ENCODE data around the gene SHISA3. TPM values are rescaled to one million over a fixed set of nuclear protein-coding genes. Genes with fewer than 3 reads are reported as not detected.
"Not testable (repeated sequence)": the region's sequence is repeated elsewhere in the genome, so short reads cannot be mapped to it uniquely, and the experiment has no call there.

SHISA3 gene
- 0.44 and 0.60 TPM in 2 replicates for total RNA-seq

DNA sequence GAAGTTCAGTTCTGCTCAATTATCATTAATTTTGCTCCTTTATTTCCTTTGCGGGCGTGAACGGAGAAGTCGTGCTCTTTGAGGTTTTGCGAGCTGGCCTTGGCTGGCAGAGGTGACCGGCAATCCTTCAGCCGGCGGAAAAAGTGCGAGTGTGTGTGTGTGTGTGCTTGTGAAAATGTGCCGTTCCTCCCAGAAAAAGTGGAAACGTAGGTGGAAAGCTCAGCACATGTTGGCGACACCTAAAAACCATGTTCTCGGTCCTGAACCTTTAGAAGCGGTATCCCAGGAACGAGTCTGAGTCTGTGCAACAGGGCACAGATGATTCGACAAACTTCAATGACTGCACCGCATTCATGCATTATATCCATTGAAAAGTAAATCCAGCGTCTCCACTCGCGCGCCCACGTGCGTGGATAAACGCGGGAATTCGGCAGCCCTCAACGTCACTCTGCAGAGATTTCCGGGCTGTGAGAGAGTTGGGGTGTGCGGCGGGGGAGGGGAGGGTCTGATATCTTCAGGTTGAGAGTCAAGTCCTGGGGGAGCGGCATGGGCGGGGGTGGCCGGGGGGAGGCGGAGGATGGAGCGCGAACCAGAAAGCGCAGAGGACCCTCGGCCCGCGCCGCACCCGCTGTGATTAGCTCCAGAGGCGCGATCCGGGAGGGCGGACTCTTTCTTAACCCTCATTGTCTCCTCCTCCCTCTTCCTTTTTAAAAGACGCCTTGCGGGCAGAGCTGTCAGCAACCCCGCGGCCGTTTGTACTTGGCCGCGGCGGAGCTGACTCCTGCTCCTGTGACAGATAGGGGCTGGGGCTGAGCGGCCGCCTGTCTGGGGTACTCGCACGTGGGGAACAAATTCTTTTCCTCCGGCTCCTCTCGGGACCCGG is at the start of gene SHISA3:
TSS of gene SHISA3 (plus strand) at position 737 of the 883 bp plus-strand sequence. CDS start 569 bp downstream, outside the sequence.
- DNase-seq (ENCODE audit: low read depth in 2 of 2): peak; percentile 18 to 55

DNA sequence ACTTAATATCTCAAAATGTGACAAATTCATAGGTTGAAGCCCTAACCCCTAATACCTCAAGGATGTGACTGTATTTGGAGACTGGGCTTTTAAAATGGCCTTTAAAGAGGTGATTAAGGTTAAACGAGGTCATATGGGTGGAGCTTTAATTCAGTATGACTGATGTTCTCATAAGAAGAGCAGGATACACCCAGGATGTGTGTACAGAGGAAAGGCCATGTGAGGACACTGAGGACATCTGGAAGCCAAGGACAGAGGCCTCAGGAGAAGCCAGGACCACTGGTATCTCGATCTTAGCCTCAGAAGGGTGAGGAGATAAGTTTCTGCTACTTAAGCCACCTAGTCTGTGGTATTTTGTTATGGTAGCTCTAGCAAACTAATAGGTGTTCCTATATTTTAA is 49.0 kb upstream of the SHISA3 start:
- no peak for DNase-seq (ENCODE audit: low read depth in 2 of 2)

DNA sequence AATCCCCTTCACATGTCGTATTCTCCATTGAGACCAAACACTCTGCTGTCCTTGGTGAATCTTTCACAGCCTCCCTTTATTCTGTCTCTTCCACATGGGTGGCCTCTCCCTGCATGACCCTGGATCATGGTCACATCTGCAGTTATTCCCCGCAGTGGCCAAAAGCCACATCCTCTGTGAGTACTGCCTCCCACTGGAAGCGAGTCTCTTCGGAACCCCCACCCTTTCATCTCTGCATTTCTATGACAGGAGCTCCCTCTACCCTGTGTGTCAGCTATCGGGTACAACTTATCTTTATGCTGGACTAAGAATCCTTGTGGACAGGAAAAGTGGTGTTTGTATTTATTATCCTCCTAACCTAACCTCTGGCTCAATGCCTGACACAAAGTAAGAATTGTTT is 48.6 kb upstream of the SHISA3 start:
- no peak for DNase-seq (ENCODE audit: low read depth in 2 of 2)

DNA sequence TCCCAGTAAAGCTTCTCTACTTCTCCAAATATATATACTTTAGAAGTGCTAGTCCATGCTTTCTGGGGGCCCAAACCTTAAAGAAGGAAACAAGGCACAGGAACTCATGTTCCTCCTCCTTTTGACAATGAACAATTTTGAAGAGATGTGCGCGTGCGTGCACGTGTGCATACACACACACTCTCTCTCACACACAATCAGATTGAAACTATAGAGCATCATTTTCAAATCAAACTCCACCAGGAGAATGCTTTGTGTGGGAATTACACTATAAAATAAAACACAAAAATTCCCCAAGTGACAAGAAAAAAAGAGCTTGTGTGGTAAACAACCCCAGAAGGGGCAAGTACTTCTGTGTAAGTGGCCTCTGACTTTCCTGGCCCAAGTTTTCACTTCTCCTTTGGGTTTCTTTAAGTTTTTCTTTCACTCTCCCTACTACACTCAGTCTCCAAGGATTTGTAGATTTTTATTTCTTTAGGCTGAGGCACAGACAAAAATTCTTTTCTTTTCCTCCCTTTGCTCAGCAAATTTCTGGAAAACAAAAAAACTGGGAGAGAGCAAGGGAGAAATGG is 46.6 kb upstream of the SHISA3 start:
- DNase-seq (ENCODE audit: low read depth in 2 of 2): no peak

DNA sequence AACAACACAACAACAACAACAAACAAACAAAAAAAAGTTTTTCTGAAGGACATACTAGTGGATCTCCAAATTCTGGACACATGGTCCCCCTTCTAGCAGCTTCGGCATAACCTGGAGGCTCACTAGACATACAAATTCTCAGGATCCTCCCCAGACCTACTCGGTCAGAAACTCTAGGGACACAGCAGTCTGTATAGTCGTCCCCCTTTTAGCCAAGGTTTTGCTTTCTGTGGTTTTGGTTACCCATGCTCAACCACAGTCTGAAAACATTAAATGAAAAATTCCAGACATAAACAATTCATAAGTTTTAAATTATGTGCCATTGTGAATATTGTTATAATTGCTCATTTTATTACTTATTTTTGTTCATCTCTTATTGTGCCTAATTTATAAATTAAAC is 45.2 kb upstream of the SHISA3 start:
- no peak for DNase-seq (ENCODE audit: low read depth in 2 of 2)

DNA sequence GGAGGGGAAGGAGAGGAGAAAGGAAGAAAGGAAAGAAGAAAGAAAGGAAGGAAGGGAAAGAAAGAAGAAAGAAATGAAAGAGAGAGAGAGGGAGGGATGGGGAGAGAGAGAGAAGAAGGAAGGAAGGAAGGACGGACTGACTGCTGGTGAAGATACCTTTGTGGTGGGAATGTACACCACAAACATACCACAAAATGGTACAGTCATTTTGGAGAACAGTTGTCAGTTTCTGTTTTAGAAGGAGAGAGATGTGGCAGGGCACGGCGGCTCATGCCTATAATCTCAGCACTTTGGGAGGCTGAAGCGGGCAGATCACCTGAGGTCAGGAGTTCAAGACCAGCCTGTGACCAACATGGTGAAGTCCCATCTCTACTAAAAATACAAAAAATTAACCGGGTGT is 40.0 kb upstream of the SHISA3 start:
- no peak for DNase-seq (ENCODE audit: low read depth in 2 of 2)

DNA sequence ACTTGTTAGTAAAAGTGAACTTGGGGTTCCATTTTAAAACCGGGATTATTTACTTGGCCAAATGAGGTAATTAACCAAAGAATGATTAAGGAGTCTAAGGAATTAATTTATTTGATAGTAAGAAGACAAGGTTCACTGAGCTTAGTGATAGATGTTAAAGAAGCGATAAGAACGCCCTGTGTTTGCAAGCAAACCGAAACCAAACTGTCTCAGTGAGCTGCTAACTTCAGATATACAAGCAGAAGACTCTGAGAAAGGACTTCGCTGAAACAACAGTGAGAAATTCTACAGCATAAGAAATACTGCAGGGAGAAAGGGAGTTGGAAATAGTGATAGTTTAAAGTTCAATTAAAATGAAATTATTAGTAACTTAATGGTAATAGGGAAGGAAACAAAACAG is 37.6 kb upstream of the SHISA3 start:
- peak in 1 of 2 donors; percentile 54 for DNase-seq (ENCODE audit: low read depth in 2 of 2)

DNA sequence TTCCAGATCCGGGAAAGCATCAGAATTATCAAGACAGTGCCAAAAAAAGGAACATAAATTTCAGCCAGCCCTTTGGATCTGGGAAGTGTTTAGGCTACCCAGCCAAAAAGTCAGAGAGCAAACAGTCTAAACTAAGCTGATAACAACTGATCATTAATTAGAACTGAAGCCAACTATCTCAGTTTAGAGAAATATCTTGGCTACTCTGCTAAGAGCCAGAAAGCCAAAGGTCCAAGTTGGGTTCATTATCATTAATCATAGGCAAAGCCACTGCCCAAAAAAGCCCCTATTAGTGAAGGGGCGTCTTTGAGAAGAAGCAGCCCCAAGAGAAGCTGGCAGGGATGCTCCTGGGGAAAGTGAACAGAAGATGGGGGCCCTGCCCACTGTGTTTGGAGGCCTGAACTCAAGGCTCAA is 37.0 kb upstream of the SHISA3 start:
- DNase-seq (ENCODE audit: low read depth in 2 of 2): no peak

DNA sequence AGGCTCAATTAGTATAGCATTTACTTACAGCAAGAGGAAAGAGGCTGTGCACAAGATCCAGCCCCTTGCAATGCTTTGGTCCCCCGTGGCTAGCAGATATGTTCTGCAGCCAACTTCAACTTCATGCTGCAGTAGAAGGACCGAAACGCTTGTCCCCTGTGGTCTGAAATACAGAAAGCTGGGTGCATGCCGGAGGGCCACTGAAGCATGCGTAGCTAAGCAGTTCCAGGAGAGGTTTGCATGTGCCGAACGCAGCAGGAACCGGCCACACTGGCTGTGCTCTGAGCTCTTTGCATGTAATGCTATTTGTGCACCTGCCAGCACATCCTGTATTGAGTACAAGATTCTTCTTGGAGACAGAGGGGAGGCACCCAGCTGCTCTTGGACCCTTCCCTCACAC is 35.8 kb upstream of the SHISA3 start:
- no peak for DNase-seq (ENCODE audit: low read depth in 2 of 2)

DNA sequence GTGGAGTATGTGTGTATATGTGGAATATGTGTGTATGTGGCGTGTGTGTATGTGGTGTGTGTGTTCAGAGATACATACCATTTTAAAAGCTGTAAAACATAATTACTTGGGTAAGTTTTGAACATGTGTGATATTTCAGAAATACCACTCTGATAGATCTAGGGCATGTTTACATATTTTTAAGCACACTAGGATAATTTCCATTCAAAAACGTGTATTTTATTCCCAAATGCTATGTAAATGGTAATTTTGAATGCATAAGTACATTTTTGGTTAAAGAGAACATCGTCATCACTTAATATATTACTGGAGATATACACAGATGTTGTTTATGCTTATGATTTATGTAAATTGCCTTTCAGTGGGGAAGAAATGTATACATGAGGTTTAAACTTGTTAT is 34.7 kb upstream of the SHISA3 start:
- no peak for DNase-seq (ENCODE audit: low read depth in 2 of 2)

DNA sequence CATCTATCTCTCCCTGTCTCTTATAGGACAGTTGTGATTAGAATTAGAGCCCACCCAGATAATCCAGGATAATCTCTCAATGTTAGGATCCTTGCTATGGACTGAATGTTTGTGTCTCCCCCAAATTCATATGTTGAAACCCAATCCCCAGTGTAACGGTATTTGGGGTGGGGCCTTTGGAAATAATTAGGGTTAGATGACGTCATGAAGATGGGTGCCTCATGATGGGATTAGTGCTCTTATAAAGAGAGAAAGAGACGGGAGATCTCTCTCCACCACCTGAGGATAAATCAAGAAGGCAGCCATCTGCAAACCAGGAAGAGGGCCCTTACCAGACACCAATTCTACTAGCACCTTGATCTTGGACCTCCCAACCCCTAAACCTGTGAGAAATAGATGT is 33.7 kb upstream of the SHISA3 start:
- no peak for DNase-seq (ENCODE audit: low read depth in 2 of 2)

DNA sequence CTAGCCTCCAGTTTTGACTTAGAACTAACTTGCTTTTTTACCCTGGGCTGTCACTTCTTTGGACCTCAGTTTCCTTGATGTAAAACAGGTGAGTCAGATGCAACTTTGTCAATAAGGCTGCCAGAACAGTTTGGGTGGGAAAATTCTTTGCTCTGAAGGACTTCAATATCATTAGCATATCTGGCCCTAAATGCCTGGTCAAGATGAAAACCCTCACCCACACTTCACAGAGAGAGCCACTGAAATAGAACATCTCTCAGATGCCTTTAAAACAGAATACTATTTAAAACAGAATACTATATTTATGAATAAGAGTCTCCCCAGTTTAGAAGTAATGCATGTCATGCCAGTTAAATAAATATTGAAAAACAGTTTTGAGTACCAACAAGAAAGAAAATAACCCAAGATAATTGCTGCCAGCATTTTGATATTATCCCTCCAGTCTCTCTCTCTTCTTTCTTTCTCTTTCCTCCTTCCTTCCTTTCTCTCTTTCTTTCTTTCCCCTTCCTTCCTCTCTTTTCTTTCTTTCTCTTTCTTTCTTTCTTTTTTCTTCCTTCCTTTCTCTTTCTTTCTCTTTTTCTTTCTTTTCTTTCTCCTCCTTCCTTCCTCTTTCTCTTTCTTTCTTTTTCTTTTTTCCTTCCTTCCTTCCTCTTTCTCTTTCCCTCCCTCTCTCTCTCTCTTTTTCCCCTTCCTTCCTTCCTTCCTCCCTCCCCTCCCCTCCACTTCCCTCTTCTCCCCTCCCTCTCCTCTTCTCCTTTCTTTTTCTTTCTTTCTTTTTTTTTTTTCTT is 32.8 kb upstream of the SHISA3 start:
- DNase-seq (ENCODE audit: low read depth in 2 of 2): no peak

DNA sequence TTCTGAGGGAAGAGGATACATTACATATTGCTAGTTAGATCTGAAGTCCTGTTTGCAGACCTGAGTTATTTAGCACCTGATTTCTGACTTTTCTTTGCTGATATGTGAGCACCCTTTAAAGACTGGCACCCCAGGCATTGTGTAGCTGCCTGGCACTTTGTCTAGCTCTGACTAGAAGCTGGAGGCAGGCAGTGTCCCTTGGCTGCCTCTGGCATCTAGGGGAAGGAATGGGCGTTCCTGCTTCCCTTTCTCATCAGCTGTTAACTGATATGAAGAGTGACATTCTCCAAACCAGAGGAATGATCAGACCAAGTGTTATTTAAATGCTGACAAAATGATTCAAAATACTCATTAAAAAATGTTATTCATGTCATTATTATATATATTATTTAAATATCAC is 30.3 kb upstream of the SHISA3 start:
- DNase-seq (ENCODE audit: low read depth in 2 of 2): no peak

DNA sequence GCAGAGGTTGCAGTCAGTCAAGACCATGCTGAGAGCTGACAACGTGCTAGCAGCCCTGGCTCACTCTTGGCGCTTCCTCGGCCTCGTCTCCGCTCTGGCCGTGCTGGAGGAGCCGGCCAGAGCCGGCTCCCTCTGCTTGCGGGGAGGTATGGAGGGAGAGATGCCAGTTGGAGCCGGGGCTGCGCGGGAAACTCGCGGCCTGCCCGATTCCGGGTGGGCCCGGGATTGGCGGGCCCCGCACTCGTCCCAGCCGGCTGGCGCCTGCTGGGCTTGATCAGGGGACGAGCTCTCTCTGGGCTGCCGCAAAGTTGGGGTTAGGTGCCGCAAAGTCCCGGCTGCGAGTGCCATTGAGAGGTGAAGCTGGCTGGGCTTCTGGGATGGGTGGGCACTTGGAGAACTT is 27.8 kb upstream of the SHISA3 start:
- DNase-seq (ENCODE audit: low read depth in 2 of 2): no peak

DNA sequence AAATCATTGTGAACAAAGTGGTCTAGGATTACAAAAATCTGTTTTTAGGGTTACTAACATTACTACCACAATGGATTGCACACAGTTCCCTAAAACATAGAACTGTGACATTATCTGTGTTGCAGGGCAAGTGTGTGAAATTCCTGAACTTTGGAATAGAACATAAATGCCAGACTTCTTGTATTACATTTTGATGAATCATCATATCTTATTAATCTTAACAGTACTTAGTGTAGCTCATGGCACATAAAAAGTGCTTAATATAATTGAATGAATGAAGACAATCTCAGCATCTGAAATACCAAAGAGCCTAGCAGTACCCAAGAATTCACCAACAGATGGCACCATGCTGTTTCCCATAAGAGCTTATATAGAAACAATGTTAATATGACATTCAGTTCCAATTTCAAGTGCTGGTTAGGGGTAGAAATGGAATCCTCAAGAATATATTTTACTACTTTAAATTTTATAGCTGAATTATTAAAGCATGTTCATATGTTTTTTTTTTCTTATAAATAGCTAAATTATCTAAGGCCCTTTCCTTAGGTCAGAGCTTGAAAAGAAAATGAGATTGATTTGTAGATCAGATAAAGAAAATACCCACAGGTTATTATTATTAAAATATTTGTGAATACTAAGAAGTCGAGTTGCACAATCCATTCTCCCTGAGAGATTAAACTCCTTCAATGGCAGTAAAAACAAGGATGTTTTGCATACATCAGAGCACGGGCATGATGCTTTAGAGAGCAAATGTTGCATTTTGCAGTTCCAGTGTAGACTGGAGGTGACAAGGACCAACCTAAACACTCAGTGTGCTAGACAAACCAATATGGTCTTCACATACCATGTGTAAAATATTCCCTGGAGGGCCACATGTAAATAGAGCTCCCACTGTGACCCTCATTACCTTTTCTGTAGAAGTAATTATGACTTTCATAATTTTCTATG is 25.7 kb upstream of the SHISA3 start:
- peak; percentile 74 to 82 for DNase-seq (ENCODE audit: low read depth in 2 of 2)

DNA sequence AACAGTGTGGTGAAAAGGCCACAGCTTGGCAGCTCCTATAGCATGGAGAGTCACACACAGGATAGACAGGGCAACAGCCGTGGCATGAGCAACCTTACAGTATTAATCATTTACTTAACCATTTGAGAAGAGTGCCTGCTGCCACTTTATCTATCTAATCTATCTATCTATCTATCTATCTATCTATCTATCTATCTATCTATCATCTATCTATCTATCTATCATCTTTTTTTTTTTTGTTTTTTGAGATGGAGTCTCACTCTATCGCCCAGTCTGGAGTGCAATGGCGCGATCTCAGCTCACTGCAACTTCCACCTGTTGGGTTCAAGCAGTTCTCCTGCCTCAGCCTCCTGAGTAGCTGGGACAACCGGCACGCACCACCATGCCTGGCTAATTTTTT is 25.0 kb upstream of the SHISA3 start:
- DNase-seq (ENCODE audit: low read depth in 2 of 2): not testable (repeated sequence)

DNA sequence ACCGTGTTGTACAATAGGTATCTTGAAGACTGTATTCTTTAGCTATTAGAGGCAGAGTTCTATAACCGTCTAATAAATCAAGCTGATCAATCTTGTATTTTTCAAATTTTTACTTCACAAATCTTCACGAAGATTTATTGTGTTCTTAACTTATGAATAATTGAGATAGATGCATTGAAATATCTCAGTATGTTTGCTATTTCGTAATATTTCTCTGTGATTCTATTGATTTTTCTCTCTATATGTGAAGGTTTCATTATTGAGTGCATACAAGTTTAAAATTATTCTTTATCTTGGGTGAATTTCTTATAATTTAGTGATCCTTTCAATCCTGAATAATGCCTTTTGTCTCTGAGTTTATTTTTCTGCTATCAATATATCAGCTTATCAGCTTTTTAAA is 19.8 kb upstream of the SHISA3 start:
- DNase-seq (ENCODE audit: low read depth in 2 of 2): no peak

DNA sequence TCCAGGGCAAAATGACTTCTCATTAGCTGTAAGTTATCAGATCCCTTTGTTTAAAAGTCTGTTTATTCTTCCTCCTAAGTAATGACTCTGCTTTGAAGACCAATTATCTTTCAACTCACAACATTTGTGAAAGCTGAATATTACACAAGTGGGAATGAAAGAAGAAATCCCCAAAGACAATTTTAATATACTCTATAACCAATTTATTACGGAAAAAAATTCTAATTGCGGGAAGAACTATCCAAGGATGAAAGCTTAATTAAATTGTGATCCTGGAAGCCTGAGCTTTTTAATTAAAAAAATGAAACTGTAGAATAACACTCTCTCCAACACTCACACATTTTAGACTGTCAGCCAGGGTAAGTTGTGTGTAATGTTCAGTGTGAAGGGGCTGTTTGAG is 15.6 kb upstream of the SHISA3 start:
- no peak for DNase-seq (ENCODE audit: low read depth in 2 of 2)

DNA sequence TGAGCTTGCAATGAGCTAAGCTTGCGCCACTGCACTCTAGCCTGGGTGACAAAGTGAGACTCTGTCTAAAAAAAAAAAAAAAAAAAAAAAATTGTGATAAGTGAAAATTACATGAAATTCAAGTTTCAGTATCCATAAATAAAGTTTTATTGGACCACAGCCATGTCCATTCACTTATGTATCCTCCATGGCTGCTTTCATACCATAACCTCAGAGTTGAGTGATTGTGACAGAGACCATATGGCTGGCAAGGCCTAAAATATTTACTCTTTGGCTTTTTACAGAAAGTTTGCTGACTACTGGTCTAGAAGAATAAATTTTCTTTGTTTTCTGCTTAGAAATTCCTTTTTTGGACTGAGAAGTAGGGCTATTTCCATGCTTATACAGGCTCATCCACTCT is 11.8 kb upstream of the SHISA3 start:
- DNase-seq (ENCODE audit: low read depth in 2 of 2): no peak

DNA sequence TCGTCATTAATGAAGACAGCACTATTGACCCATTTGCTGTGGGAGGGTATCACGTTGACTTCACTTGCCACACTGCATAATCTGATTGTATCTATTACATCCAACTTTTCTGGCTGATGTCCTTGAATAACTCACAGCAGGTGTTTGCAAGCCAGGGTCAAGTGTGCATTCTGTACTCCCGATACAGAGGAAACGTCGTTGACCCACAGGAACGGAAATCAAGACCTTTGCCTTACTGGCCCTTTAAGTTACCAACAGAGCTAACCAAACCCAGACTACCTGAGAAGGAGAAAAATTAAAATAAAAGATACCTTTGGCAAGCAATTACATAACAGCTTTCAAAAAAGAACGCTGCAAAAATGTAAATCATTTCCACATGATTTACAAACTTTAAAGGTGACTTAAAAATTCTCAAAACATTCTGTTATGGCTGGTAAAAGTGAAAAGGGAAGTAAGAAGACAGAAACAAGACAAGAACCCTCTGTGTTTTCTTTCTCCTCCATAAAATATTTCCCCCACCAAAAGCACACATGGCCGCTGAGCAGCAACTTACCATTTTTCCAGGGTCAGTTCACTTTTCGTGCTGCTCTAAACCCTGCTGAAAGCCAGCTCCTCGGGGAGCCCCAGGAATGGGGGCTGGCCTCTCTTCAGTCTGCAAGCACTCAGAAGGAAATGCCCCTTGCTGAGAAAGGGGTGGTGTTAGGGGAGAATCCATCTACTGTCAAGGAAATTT is 6.5 kb upstream of the SHISA3 start:
- no peak for DNase-seq (ENCODE audit: low read depth in 2 of 2)

DNA sequence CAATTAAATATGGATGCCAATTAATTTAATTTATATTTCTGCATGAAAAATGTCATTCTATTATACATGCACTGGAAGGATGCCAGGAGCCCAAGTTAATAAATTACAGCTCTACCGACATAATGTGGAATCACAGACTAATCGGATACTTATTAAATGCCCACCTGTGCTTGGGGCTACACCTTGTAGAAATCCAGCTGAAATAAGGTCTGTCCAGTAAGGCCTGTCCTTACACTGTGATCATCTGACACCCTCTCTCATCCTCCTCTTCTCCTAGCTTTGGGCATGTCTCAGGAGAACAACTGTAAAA is 6.0 kb upstream of the SHISA3 start:
- DNase-seq (ENCODE audit: low read depth in 2 of 2): no peak
